Mammary epithelial cell (primary cell): ENCODE data around the gene SIRPB2.

Source experiments
- CTCF ChIP-seq, 2 donors: IDR thresholded peaks in 1 of 2; conservative IDR thresholded peaks in 1 of 2; 2 replicates each; pipeline ENCODE4 v1.5.1; 2011 to 2012; ENCODE audit warnings: inconsistent platforms in 2 of 2, low read length in 2 of 2, mild to moderate bottlenecking in 2 of 2, control low read depth in 1 of 2, low read depth in 1 of 2; ENCODE audit not compliant: insufficient read depth in 1 of 2; ENCODE audit errors: extremely low read depth in 1 of 2
- EZH2 ChIP-seq: IDR thresholded peaks from 2 replicates; pipeline ENCODE4 v1.6.1; 2012; ENCODE audit warnings: low read length, inconsistent platforms, borderline replicate concordance

- TF ChIP-seq CTCF (conservative IDR thresholded peaks at IDR 0.05 in 1 of 2, IDR thresholded peaks at IDR 0.05 in 1 of 2; ENCODE audit: extremely low read depth in 1 of 2, insufficient read depth in 1 of 2, low read depth in 1 of 2, low read length in 2 of 2) (no peak), EZH2 (no peak)
These were observed 16.1 kb upstream of the SIRPB2 start for GRCh38 chr20:1507276-1507675.
